ENCODE measurements around the gene PLA2G2D.

DNA sequence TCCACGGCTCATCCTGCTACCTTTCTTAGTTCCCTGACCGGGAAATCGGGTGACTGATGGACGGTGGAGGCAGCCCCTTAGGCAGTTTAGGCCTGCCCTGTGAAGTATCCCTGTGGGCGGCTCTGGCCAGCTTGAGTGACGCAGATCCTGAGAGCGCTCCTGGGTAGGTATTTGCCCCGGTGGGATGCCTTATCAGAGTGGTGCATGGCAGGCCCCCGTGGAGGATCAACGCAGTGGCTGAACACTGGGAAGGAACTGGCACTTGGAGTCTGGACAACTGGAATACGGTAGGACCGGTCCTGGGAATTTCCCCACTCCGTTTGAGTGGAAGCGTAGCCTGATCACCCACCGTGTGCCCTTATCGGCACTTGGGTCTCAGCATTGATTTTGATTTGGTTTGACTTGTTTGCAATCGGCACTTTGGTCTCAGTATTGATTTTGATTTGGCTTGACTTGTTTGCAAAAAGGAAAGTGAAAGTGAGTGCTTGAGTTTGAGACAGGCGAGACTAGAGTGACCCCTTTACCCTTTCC lies 35.0 kb upstream of the PLA2G2D start:
- TF ChIP-seq, protein P1, sequence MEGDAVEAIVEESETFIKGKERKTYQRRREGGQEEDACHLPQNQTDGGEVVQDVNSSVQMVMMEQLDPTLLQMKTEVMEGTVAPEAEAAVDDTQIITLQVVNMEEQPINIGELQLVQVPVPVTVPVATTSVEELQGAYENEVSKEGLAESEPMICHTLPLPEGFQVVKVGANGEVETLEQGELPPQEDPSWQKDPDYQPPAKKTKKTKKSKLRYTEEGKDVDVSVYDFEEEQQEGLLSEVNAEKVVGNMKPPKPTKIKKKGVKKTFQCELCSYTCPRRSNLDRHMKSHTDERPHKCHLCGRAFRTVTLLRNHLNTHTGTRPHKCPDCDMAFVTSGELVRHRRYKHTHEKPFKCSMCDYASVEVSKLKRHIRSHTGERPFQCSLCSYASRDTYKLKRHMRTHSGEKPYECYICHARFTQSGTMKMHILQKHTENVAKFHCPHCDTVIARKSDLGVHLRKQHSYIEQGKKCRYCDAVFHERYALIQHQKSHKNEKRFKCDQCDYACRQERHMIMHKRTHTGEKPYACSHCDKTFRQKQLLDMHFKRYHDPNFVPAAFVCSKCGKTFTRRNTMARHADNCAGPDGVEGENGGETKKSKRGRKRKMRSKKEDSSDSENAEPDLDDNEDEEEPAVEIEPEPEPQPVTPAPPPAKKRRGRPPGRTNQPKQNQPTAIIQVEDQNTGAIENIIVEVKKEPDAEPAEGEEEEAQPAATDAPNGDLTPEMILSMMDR (IDR thresholded peaks at IDR 0.05 in 2 of 3, conservative IDR thresholded peaks at IDR 0.05 in 1 of 3; ENCODE audit: control insufficient read depth in 2 of 3, extremely low read depth in 1 of 3, insufficient read depth in 1 of 3, low read depth in 3 of 3, low read length in 3 of 3) = no peak
- no peak for TF ChIP-seq RAD21 (IDR thresholded peaks at IDR 0.05; ENCODE audit: insufficient read depth, low read depth, low read length)
- no peak for TF ChIP-seq POLR2AphosphoS5 (IDR thresholded peaks at IDR 0.05; ENCODE audit: low read length)
- no peak for TF ChIP-seq MYC (IDR thresholded peaks at IDR 0.05; ENCODE audit: insufficient read depth, insufficient read length, insufficient replicate concordance, low read length, severe bottlenecking)
- no peak for TF ChIP-seq BHLHE40 (IDR thresholded peaks at IDR 0.05; ENCODE audit: borderline replicate concordance in 1 of 2, low read depth in 2 of 2, low read length in 1 of 2)
